Astrocyte (in vitro differentiated cells and primary cell): Measurements from ENCODE around the gene IFT88.

Experiments
- EZH2 ChIP-seq: IDR thresholded peaks from 2 replicates; pipeline ENCODE4 v1.6.1; 2012; ENCODE audit warnings: mild to moderate bottlenecking, low read length, inconsistent platforms; ENCODE audit not compliant: insufficient read depth
- TF ChIP-seq, protein P1 (sequence below): IDR thresholded peaks from 2 replicates; pipeline ENCODE4 v1.5.1; 2011; ENCODE audit warnings: low read depth, mild to moderate bottlenecking, inconsistent platforms, low read length, moderate library complexity; ENCODE audit not compliant: insufficient read depth

DNA sequence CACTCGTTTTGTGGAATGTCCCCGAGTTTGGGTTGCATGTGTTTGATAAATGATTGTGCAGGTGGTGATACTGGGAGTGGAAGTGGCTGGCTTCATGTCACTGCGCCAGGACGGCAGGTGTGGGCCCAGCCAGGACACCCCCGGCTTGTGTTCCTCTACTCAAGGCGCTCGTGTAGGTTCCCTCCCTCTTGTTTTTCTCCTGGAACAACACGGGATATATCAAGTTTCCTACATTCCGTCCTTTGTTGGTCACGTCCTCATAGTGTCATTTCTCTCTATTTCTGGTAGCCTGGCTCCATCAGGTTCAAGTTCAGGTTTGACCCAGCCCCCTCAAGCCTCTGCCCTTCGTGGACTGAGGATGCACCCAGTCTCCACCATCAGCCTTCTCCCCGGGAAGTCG is 152.8 kb downstream of the IFT88 start:
- TF ChIP-seq, protein P1, sequence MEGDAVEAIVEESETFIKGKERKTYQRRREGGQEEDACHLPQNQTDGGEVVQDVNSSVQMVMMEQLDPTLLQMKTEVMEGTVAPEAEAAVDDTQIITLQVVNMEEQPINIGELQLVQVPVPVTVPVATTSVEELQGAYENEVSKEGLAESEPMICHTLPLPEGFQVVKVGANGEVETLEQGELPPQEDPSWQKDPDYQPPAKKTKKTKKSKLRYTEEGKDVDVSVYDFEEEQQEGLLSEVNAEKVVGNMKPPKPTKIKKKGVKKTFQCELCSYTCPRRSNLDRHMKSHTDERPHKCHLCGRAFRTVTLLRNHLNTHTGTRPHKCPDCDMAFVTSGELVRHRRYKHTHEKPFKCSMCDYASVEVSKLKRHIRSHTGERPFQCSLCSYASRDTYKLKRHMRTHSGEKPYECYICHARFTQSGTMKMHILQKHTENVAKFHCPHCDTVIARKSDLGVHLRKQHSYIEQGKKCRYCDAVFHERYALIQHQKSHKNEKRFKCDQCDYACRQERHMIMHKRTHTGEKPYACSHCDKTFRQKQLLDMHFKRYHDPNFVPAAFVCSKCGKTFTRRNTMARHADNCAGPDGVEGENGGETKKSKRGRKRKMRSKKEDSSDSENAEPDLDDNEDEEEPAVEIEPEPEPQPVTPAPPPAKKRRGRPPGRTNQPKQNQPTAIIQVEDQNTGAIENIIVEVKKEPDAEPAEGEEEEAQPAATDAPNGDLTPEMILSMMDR = no peak
- no peak for TF ChIP-seq EZH2
